ENCODE measurements around the gene DNAJC15. TPM values are rescaled to one million over a fixed set of nuclear protein-coding genes. Genes with fewer than 3 reads are reported as not detected.

The DNAJC15 gene
- total RNA-seq, 1 donor from 2014 or later: 30.1 TPM

DNA sequence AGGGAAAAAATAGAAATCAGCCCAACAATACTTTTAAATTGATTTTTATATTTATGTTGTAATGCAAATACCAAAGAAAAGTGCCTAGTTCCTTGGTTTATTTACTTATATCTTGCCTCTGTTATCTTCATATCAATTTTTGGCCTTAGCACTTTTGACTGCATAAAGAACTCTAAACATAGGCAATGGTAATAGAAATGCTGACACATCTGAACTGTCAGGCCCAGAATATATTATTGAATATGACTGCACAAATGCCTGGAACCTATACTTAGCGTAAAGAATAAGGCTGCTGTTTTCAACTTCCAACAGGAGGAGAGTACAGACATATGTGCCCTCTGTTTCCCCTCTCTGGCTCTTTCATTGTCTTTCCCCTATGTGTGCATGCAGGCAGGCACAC is 91.1 kb downstream of the DNAJC15 start:
- H3K4me3 ChIP-seq: no peak overlapping the region
- intact Hi-C loops (cut with micrococcal nuclease): no loop called here
- peaks cover 11% of the 10 kb centered on the region for H3K4me1 ChIP-seq
- TF ChIP-seq, protein P1, sequence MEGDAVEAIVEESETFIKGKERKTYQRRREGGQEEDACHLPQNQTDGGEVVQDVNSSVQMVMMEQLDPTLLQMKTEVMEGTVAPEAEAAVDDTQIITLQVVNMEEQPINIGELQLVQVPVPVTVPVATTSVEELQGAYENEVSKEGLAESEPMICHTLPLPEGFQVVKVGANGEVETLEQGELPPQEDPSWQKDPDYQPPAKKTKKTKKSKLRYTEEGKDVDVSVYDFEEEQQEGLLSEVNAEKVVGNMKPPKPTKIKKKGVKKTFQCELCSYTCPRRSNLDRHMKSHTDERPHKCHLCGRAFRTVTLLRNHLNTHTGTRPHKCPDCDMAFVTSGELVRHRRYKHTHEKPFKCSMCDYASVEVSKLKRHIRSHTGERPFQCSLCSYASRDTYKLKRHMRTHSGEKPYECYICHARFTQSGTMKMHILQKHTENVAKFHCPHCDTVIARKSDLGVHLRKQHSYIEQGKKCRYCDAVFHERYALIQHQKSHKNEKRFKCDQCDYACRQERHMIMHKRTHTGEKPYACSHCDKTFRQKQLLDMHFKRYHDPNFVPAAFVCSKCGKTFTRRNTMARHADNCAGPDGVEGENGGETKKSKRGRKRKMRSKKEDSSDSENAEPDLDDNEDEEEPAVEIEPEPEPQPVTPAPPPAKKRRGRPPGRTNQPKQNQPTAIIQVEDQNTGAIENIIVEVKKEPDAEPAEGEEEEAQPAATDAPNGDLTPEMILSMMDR (IDR thresholded peaks at IDR 0.05; ENCODE audit: borderline replicate concordance): no peak
- H3K36me3 ChIP-seq: no peaks in the 10 kb centered on the region
- H3K27ac ChIP-seq (replicated peaks): no peak overlapping the region
- no peaks in the 10 kb centered on the region for H3K27me3 ChIP-seq (ENCODE audit: low read depth)
- DNase-seq: no peak
- H3K9me3 ChIP-seq (replicated peaks): no peaks in the 10 kb centered on the region

DNA sequence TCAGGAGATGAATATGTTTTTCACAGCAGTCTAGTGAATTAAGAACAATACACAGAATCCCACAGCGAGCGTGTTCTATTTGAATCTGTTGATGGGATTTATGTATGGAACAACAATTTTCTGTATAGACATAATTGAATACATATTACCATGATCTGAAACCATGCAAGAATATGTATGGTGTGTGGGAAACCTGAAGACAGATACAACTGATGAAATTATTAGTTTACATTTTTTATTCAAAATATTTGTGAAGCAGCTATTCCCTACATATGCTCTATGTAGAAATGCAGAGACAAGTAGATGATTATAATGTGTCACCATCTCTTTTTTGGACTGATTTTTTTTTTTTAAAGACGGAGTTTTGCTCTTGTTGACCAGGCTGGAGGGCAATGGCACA is 91.8 kb downstream of the DNAJC15 start:
- intact Hi-C loops (cut with micrococcal nuclease): no loop called here
- no peaks in the 10 kb centered on the region for H3K27me3 ChIP-seq (ENCODE audit: low read depth)

DNA sequence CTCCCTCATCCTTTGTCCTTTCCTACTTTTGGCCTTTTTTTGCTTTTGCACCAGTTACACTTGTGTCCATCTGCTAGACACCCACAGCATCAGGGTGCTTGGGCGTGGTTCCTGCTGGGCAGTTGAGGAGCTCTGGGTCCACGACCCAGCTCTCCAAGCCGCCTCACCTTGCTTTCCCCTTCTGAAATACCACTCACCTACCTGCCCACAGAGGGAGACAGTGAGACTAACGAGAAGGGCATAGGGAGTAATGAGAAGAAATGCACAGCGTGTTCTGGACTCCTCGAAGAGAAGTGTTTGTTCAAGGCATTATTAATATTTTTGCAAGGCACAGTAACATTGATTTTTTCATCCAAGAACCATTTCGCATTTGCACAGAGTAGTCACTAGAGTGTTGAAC is 92.9 kb downstream of the DNAJC15 start:
- no peaks in the 10 kb centered on the region for H3K9me3 ChIP-seq (replicated peaks)
- TF ChIP-seq, protein P1 (IDR thresholded peaks at IDR 0.05; ENCODE audit: borderline replicate concordance): no peak
- DNase-seq: no peak
- intact Hi-C loops (cut with micrococcal nuclease): no loop called here
- no peak overlapping the region for H3K4me3 ChIP-seq
- no peaks in the 10 kb centered on the region for H3K27me3 ChIP-seq (ENCODE audit: low read depth)
- H3K36me3 ChIP-seq: no peaks in the 10 kb centered on the region
- peaks cover 5% of the 10 kb centered on the region for H3K4me1 ChIP-seq
- no peak overlapping the region for H3K27ac ChIP-seq (replicated peaks)

More for the DNA sequence above, 91.8 kb downstream of the DNAJC15 start:
- Histone ChIP-seq H3K36me3 (no peaks in the 10 kb centered on the region), H3K4me3 (no peak overlapping the region), H3K27ac (replicated peaks) (no peak overlapping the region), H3K4me1 (peaks cover 5% of the 10 kb centered on the region), H3K9me3 (replicated peaks) (no peaks in the 10 kb centered on the region)
- TF ChIP-seq, protein P1 (IDR thresholded peaks at IDR 0.05; ENCODE audit: borderline replicate concordance): no peak
- no peak for DNase-seq

DNA sequence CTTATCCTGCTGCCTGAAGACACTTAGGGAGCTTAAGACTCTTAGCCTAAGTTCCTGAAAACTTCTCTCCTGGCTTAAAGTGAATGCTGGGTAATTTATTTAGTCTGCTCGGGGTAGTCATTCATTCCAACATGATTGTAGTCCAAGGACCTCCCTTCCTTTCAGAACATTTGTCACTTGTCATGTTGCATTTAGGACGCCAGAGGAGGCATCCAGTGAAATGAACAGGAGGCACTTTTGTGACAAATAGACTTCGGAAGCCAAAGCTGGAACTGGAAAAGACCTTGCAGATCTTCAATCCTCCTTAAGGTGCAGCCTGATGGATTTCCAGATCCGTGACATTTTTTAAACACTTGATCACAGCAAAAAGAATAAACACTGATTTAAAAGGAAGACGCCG is 95.1 kb downstream of the DNAJC15 start:
- H3K36me3 ChIP-seq: no peaks in the 10 kb centered on the region

DNA sequence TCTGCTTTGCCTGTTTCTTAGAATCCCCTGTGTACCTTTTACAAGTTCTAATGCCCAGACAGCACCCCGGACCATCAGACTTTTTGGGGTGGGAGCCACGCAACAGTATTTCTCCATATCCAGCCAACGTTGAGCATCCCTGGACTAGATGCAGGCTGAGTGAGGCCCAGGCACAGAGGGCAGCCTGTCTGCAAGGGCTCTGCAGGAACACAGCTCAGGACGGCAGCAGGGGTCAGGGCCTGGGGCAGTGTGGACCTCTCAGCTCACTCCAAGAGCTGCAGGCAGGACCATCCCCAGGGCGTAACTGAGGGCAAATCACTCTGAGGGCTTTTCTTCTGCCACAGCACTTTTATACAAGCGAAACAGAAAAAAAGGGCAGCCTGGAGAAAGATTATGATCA is 95.8 kb downstream of the DNAJC15 start:
- Histone ChIP-seq H3K9me3 (replicated peaks) (no peaks in the 10 kb centered on the region), H3K36me3 (no peaks in the 10 kb centered on the region), H3K27ac (replicated peaks) (no peak overlapping the region), H3K4me1 (no peaks in the 10 kb centered on the region), H3K4me3 (no peak overlapping the region), H3K27me3 (ENCODE audit: low read depth) (no peaks in the 10 kb centered on the region)
- no peak for DNase-seq
- intact Hi-C loops (cut with micrococcal nuclease): no loop called here
- TF ChIP-seq, protein P1 (IDR thresholded peaks at IDR 0.05; ENCODE audit: borderline replicate concordance): no peak

More for the DNA sequence above, 95.1 kb downstream of the DNAJC15 start:
- Histone ChIP-seq H3K27ac (replicated peaks) (no peak overlapping the region), H3K9me3 (replicated peaks) (no peaks in the 10 kb centered on the region), H3K27me3 (ENCODE audit: low read depth) (no peaks in the 10 kb centered on the region), H3K4me3 (no peak overlapping the region), H3K4me1 (peaks cover 5% of the 10 kb centered on the region)
- DNase-seq: no peak
- TF ChIP-seq, protein P1 (IDR thresholded peaks at IDR 0.05; ENCODE audit: borderline replicate concordance): no peak
- intact Hi-C loops (cut with micrococcal nuclease): no loop called here

DNA sequence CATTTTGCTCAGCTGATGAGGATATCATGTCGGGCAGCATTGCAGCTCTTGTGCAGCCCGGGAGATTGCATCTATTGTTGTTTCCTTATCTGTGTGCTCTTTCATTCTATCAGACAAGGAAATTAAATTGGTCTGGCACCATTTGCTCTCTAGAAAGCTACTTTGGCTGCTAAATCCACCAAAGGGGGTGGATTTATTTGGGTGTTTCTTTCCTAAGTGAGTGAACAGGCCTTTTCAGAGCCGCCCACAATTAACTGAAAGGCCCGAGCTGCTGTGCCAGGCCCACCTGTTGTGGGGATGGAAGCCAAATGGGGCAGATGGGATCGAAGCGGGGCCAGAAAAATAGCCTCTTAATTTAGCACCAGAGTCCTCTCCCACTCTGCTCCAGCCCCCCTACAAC is 99.4 kb downstream of the DNAJC15 start:
- H3K27me3 ChIP-seq (ENCODE audit: low read depth): no peaks in the 10 kb centered on the region
- no peak overlapping the region for H3K27ac ChIP-seq (replicated peaks)
- H3K9me3 ChIP-seq (replicated peaks): no peaks in the 10 kb centered on the region
- no peaks in the 10 kb centered on the region for H3K36me3 ChIP-seq
- DNase-seq: no peak
- intact Hi-C loops (cut with micrococcal nuclease): no loop called here
- TF ChIP-seq, protein P1 (IDR thresholded peaks at IDR 0.05; ENCODE audit: borderline replicate concordance): no peak
- H3K4me1 ChIP-seq: peaks cover 13% of the 10 kb centered on the region
- no peak overlapping the region for H3K4me3 ChIP-seq

Data from left ventricle myocardium inferior (tissue), 1 donor.